Right cardiac atrium (tissue), 5 donors: ENCODE data around the gene KRTAP1-5. TPM values are rescaled to one million over a fixed set of nuclear protein-coding genes. Genes with fewer than 3 reads are reported as not detected.

Experiments used
- ATAC-seq, 2 donors: fragments of 200-7000 bp; cut with Tn5 transposase; one replicate each; pipeline versions ENCODE4 v1.8.0 to v1.9.1; 2020; ENCODE audit warnings: moderate library complexity in 2 of 2, mild to moderate bottlenecking in 1 of 2
- DNase-seq, 3 donors: peaks; one replicate each; pipeline ENCODE4 v3.0.0-alpha.2; 2020
- H3K27ac ChIP-seq: one replicate; pipeline ENCODE4 v1.5.1; 2013; ENCODE audit warnings: mild to moderate bottlenecking, low read length, control low read depth, moderate library complexity
- H3K27me3 ChIP-seq: one replicate; pipeline ENCODE4 v1.6.1; 2013; ENCODE audit not compliant: control insufficient read depth, insufficient read depth
- H3K4me1 ChIP-seq: one replicate; pipeline ENCODE4 v1.6.1; 2013; ENCODE audit warnings: low read length; ENCODE audit not compliant: control insufficient read depth, insufficient read depth
- H3K4me3 ChIP-seq: one replicate; pipeline ENCODE4 v1.5.1; 2013; ENCODE audit warnings: low read length, control low read depth
- H3K9me3 ChIP-seq: one replicate; pipeline ENCODE4 v1.6.1; 2013; ENCODE audit warnings: low read length; ENCODE audit not compliant: control insufficient read depth
- WGBS: extraction: QIAGEN DNeasy Blood & Tissue Kit; methylation state at CpG from one replicate; pipeline ENCODE4 v1.1.7; 2013; 5-methylcytosine and 5-hydroxymethylcytosine counted together
- intact Hi-C, 4 donors: fragments of 100-400 bp; cut with DNase I; formaldehyde crosslinking; loops; one replicate each; pipeline versions ENCODE4 v1.11.0 to v1.14.0; 2022 to 2023
- polyA plus RNA-seq: library from polyadenylated mRNA; stranded (reverse); fragments of 200-250 nt; gene quantifications from one replicate; pipeline ENCODE4 v1.2.3, GENCODE V29; 2013
- total RNA-seq, 4 donors: library from RNA; stranded (reverse); fragmentation: NEBNext Ultra II Directional; extraction: Animal tissue kit (Norgen Biotek cat#: 25700); gene quantifications; one replicate each; pipeline ENCODE4 v1.2.1, GENCODE V29; 2021
- donor health status: healthy with polysubstance abuse.
- donor health status: DM: no; HTN: yes; CAD: no.
- donor health status: DM: no; HTN: no; CAD: no.
- donor health status: DM: no; HTN: yes; CAD: no; lungs with severe emphysema.
- donor health status: DM: yes; HTN: yes; CAD: no.

The KRTAP1-5 gene
- total and polyA plus RNA-seq, 5 donors = not detected

- DNase-seq (no peak), ATAC-seq (no peak)
- Histone ChIP-seq H3K27me3 (no peaks in the 10 kb centered on the region), H3K4me3 (no peak overlapping the region), H3K4me1 (no peaks in the 10 kb centered on the region), H3K27ac (no peak overlapping the region), H3K9me3 (no peaks in the 10 kb centered on the region)
- intact Hi-C loops = no loop called here
- 78% methylated on average over 13 of the region's 13 CpGs for WGBS
Measured at GRCh38 chr17:41016578-41017215, 10.3 kb downstream of the KRTAP1-5 start.

- intact Hi-C loops = no loop called here
- Histone ChIP-seq H3K27ac (no peak overlapping the region), H3K4me1 (no peaks in the 10 kb centered on the region), H3K4me3 (no peak overlapping the region), H3K9me3 (no peaks in the 10 kb centered on the region), H3K27me3 (no peaks in the 10 kb centered on the region)
- ATAC-seq (no peak), DNase-seq (no peak)
- 64% methylated on average over 7 of the region's 7 CpGs for WGBS
Measured at GRCh38 chr17:41015454-41015853, 11.6 kb downstream of the KRTAP1-5 start.

GRCh38 chr17:41013606-41014005 is 13.4 kb downstream of the KRTAP1-5 start:
- Histone ChIP-seq H3K4me3 (no peak overlapping the region), H3K27ac (no peak overlapping the region), H3K4me1 (no peaks in the 10 kb centered on the region), H3K9me3 (no peaks in the 10 kb centered on the region), H3K27me3 (no peaks in the 10 kb centered on the region)
- DNase-seq (no peak), ATAC-seq (no peak)
- intact Hi-C loops = no loop called here
- WGBS = 15% methylated on average over 1 of the region's 1 CpG

- no peak for DNase-seq
- no peak for ATAC-seq
- Histone ChIP-seq H3K9me3 (no peaks in the 10 kb centered on the region), H3K27ac (no peak overlapping the region), H3K27me3 (no peaks in the 10 kb centered on the region), H3K4me3 (no peak overlapping the region), H3K4me1 (no peaks in the 10 kb centered on the region)
- intact Hi-C loops = no loop called here
- 79% methylated on average over 3 of the region's 3 CpGs for WGBS
Measured at GRCh38 chr17:41013181-41013580, 13.8 kb downstream of the KRTAP1-5 start.

GRCh38 chr17:41012326-41013120 is 14.5 kb downstream of the KRTAP1-5 start:
- DNase-seq (no peak), ATAC-seq (no peak)
- no peak overlapping the region for H3K27ac ChIP-seq
- 59% methylated on average over 6 of the region's 6 CpGs for WGBS
- H3K4me1 ChIP-seq = no peaks in the 10 kb centered on the region
- no peak overlapping the region for H3K4me3 ChIP-seq
- H3K9me3 ChIP-seq = no peaks in the 10 kb centered on the region
- intact Hi-C loops = no loop called here
- no peaks in the 10 kb centered on the region for H3K27me3 ChIP-seq

- Histone ChIP-seq H3K9me3 (no peaks in the 10 kb centered on the region), H3K4me1 (no peaks in the 10 kb centered on the region), H3K4me3 (no peak overlapping the region), H3K27me3 (no peaks in the 10 kb centered on the region), H3K27ac (no peak overlapping the region)
- no peak for ATAC-seq
- intact Hi-C loops = no loop called here
- no peak for DNase-seq
Measured at GRCh38 chr17:41010441-41010840, 16.6 kb downstream of the KRTAP1-5 start.

GRCh38 chr17:41009936-41010335 is 17.1 kb downstream of the KRTAP1-5 start:
- H3K27ac ChIP-seq = no peak overlapping the region
- DNase-seq (no peak), ATAC-seq (no peak)
- 78% methylated on average over 1 of the region's 1 CpG for WGBS
- H3K27me3 ChIP-seq = no peaks in the 10 kb centered on the region
- intact Hi-C loops = no loop called here
- no peak overlapping the region for H3K4me3 ChIP-seq
- no peaks in the 10 kb centered on the region for H3K9me3 ChIP-seq
- no peaks in the 10 kb centered on the region for H3K4me1 ChIP-seq

GRCh38 chr17:41009301-41009760 is 17.7 kb downstream of the KRTAP1-5 start:
- ATAC-seq (no peak), DNase-seq (no peak)
- intact Hi-C loops = no loop called here
- H3K27ac ChIP-seq = no peak overlapping the region
- WGBS = 47% methylated on average over 4 of the region's 4 CpGs
- no peak overlapping the region for H3K4me3 ChIP-seq
- no peaks in the 10 kb centered on the region for H3K27me3 ChIP-seq
- H3K4me1 ChIP-seq = no peaks in the 10 kb centered on the region
- no peaks in the 10 kb centered on the region for H3K9me3 ChIP-seq

GRCh38 chr17:41008811-41009210 is 18.2 kb downstream of the KRTAP1-5 start, which contains the start of gene KRTAP3-1:
KRTAP3-1 (minus strand) TSS chr17:41009128; CDS start chr17:41009074, 54 bp downstream.
- Histone ChIP-seq H3K4me1 (no peaks in the 10 kb centered on the region), H3K27me3 (no peaks in the 10 kb centered on the region), H3K27ac (no peak within 1 kb of the TSS), H3K9me3 (no peaks in the 10 kb centered on the region), H3K4me3 (no peak within 1 kb of the TSS)
- intact Hi-C loops = no loop called here
- DNase-seq (no peak), ATAC-seq (no peak)
- WGBS = 79% methylated on average over 8 of the region's 8 CpGs

- intact Hi-C loops = no loop called here
- H3K9me3 ChIP-seq = no peaks in the 10 kb centered on the region
- no peaks in the 10 kb centered on the region for H3K4me1 ChIP-seq
- no peak overlapping the region for H3K4me3 ChIP-seq
- DNase-seq = peak in 1 of 3 donors; percentile 27
- WGBS = 85% methylated on average over 3 of the region's 3 CpGs
- no peak overlapping the region for H3K27ac ChIP-seq
- H3K27me3 ChIP-seq = no peaks in the 10 kb centered on the region
- ATAC-seq = no peak
Measured at GRCh38 chr17:41004397-41004796, 22.6 kb downstream of the KRTAP1-5 start.

GRCh38 chr17:41003926-41004325 is 23.1 kb downstream of the KRTAP1-5 start:
- H3K27ac ChIP-seq = no peak overlapping the region
- no peak for DNase-seq
- no peak overlapping the region for H3K4me3 ChIP-seq
- no peaks in the 10 kb centered on the region for H3K4me1 ChIP-seq
- 61% methylated on average over 4 of the region's 4 CpGs for WGBS
- ATAC-seq = no peak
- intact Hi-C loops = no loop called here
- H3K9me3 ChIP-seq = no peaks in the 10 kb centered on the region
- no peaks in the 10 kb centered on the region for H3K27me3 ChIP-seq
